GM19023 (cell line): Measurements from ENCODE around the gene IFNG.
A peak's percentile ranks its signal among the peaks of the same experiment; 100 is the strongest.
"Not testable (repeated sequence)": the region's sequence is repeated elsewhere in the genome, so short reads cannot be mapped to it uniquely, and the experiment has no call there.

ENCODE experiments used
- ATAC-seq: cut with Tn5 transposase; IDR thresholded peaks from one replicate; pipeline ENCODE4 v1.9.1; 2021; ENCODE audit warnings: mild to moderate bottlenecking, moderate library complexity; ENCODE audit not compliant: unreplicated experiment

The IFNG gene

DNA sequence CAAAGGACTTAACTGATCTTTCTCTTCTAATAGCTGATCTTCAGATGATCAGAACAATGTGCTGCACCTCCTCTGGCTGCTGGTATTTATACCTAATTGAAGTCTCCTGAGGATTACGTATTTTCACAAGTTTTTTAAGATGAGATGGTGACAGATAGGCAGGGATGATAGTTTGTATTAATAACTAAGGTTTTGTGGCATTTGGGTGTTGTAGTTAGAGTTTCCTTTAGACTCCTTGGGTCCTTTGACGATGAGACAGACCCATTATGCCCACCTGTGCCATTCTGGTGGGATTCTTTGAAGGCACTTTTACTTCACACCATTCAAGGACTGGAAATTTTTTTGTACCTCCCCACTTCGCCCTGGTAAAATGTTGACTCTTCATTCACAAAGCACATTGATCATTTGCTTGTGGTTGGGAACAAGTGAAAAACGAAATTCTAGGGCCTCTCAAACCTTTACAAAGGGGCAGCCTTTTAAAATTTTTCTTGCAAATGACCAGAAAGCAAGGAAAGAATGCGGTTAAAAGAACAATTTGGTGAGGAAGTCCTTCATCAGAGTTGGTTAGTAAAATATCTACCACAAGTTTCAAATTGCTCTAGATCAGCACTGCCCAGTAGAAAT, at the start of gene IFNG:
IFNG (minus strand) TSS at position 60 of the 624 bp plus-strand sequence. CDS start 125 bp downstream, outside the sequence.
- ATAC-seq, result no peak

DNA sequence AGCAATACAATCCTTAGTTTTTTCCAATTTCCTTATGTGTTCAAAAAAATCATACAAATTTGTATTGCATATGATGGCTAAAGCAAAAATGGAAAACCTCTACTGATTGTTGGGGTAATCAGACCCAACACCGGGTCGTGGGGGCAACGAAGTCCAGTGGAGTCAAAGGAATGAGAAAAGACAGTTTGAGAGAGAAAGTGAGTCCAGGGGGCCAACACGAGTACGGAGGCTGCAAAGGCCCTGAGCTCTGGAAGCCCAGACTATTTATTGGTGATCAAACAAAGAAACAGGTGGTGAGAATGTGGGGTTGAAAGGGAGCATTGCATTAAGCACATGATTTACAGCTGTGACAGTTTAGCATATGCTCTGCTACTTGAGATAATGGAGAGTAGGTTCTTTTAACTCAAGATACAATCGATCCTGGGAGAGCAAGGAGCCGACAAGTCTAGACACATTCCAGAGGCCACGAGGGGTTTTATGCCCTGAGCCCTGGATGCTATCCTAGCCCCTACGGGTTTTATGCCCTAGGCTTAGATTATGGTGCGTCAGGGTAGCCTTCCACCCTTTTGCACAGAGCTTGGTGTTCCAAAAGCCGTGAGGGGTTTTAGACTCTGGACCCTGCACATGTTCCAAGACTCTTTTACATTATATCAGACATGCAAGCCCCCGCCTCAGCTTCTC, 49.6 kb upstream of the IFNG start:
- not testable (repeated sequence) for ATAC-seq

DNA sequence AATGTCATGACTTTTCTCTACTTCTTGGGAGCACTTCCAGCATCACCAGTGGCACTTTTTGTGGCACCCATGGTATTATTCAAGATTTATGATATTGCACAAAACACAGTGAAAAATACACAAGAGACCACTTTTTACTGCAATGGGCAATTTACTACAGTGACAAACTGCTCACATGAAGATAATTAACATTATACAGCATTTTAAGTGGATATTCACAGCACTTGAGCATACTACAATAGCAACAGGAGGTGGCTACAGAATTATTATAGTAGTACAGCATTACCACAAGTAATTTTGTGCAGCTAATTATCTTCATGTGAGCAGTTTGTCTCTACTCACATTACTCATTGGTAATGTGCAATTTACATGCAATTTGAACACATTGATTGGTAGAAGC, 47.7 kb upstream of the IFNG start:
- no peak for ATAC-seq

DNA sequence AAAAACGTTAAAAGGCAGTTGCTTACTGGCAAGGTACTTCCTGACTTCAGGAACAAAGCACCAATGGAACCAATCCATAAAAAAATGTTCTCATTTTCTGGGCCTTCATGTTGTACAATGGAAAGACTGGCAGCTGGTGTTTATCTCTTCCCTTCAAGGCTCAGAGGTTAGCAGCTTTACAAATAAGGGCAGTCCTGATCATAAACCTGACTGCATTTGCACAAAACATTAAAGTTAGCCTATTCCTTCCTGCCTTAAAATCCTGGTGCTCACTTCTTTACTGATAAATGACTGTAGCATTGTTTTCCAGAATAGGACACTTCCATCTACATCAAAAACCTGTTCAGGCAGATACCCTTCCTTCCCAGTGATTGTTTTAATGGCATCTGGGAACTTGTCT, 46.9 kb upstream of the IFNG start:
- no peak for ATAC-seq

DNA sequence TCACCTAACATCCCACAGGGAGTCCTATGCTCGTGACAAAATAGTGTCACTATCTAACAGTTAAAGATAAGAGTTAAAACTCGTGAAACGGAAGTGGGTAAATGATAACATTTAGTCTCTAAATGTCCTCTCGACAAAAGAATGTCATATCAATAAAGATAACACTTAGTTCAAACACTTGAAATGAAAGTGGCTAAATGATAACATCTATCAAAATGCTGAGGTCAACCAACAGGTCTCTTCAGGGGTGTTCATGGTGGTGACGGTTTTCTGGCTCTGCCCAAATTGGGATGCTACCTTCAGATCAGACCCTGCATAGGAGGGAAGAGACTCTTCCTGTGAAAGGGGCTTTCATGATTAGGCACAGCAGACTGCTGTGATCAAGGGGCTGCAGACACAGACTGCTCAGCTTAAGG, 43.9 kb upstream of the IFNG start:
- no peak for ATAC-seq

DNA sequence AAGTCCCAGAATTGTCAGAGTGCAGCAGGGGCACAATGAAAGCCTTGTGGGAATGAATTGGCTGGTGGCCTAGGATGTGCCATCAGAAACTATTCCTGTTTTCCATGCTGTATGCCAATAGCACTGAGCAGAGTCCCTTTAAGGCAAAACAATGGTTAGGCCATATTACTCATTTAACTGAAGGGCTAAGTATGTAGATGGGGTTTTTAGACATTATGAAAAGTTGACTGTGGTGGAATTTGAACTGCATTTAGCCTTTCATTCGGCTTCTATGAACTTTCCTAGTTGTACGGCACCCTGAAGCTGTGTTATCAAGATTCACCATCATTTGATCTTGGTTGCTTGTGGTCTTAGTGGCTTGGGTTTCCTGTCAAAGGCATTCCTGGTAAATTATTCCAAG, 41.3 kb upstream of the IFNG start:
- ATAC-seq, result no peak

DNA sequence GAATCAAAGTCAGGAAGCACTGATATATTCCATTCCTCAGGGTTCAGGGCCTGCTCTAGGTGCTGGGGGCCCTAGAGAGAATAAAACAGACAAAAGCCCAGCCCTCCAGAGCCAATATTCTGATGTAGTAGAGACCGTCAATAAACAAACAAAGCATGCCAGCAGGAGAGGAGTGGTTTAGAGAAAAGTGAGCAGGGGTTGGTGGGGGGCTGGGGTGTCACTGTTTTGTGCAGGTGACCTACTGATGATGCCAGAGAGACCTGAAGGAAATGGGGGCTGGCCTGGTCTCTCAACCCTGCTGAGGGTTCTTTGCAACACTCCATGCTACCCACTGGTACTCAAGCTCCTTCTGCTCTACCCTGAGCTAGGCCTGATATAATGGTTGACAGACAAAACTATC, 39.6 kb upstream of the IFNG start:
- no peak for ATAC-seq

DNA sequence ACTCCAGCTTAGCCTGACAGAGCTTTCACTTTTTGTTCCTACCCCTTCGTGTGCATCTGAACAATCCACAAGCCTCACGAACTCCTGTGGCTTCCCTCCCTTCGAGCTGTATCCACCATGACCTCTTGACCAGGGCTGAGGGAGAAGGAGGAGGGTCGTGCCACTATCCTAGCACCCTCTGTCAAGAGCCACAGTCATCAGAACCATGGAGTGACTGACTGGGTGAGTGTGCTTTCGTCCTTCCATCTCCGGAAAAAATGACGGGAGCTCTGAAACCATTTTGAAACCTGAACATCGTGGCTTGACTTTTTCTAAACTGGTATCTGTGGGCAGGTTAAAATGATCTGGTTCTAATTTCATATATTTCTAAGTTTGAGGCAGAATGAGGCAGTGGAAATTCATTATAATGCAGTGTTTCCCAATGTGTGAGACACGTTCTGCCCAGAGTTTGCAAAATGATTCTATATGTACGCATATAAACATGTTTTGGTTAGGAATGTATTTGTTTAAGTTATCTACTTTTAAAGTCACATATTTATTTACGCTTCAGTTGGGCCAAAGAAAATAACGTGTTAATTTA, 39.1 kb upstream of the IFNG start:
- no peak for ATAC-seq

DNA sequence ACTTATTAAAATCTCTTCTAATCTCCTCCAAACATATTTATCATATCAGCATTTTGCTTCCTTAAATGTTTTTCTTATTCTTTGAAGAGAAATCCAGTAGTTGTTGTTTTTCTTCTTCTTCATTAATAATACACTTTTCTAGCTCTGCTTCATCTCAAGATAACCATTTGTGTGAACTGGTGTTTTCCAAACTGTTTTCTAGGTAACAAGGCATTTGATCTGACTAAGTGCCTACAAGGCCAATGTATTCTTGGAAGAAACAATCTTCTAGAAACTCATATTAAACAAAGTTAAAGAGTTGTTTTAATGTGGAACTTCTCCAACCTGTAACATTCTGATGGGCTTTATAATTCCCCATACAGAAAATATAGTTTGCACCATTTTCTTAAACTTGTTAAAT, 30.8 kb upstream of the IFNG start:
- ATAC-seq, result no peak

DNA sequence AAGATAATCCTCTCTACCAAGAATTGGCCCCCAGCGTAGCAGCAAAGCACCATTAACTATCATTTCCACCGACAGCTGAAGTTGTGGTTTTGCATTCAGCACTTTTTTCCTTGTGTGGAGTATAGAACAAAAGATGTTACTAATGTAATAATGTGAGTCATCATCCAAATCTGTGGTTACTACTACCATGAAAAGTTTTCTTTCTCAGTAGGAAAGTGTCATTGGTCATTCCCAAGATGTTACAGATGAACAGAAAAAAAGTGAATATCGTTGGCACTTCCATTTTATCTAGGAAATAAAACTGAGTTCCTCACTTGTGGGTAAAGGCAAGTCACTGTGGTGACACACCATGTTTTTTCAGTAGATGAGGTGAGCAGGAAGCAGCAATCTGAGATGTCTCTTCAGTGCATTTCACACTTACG, 30.3 kb upstream of the IFNG start:
- ATAC-seq, result no peak

DNA sequence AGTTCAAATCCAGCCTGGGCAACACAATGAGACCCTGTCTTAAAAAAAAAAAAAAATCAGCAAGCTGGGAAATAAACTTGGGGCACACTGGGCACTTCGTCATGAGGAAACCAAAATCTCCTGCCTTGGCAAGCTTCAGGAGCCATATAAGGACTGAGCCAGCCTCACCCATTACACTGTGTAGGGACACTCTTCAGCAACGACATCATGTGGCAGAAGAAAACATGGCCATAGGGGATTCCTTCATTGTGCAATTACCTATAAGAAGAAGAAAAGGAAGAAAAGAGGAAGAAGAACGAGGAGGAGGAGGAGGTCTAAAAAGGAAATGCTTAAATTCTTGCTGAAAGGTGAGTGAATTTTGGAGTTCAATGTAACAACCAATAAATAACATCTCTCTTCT, 26.1 kb upstream of the IFNG start:
- ATAC-seq, result no peak

DNA sequence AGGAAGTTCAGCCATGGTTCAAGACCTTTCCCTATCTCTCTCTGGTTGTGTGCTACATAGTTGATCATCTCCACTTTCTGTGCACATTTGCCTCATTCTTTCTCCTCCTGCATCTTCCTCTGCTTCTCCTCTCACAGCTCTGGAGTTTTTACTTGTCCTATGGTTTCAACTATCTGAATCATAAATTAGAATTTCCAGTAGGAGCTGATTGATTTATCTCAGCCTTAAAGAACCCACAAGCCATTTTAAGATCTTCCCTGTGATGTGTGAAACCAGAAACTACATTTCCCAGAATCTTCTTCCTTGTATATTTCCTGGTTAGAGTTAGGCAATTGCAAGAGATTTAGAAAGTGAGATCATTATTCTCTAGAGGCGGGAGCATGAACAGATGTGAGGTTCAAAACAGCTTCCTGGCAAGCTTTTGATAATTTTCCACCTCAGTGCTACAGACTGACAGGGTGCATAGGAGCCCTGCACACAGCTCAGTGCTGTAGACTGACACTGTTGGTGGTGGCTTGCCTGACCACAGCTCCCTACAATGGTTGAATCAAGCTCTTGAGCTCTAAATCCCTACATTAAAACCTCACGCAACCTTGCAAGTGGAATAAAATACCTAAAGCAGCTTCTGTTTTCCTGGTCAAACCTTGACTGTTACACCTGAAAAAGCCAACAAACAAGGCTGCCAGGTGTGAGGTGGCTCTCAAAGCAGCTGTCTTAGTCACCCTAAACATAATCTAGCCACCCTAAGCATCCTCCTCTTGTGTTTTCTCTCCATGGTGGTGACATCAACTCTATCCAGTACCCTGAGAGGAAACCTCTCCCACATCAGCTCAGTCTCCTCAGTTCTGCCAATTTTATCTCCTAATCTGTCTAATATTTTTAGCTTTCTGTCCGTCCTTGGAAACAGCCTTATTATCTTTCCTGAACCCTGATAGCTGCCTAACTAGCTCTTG, 21.5 kb upstream of the IFNG start:
- ATAC-seq, result no peak

DNA sequence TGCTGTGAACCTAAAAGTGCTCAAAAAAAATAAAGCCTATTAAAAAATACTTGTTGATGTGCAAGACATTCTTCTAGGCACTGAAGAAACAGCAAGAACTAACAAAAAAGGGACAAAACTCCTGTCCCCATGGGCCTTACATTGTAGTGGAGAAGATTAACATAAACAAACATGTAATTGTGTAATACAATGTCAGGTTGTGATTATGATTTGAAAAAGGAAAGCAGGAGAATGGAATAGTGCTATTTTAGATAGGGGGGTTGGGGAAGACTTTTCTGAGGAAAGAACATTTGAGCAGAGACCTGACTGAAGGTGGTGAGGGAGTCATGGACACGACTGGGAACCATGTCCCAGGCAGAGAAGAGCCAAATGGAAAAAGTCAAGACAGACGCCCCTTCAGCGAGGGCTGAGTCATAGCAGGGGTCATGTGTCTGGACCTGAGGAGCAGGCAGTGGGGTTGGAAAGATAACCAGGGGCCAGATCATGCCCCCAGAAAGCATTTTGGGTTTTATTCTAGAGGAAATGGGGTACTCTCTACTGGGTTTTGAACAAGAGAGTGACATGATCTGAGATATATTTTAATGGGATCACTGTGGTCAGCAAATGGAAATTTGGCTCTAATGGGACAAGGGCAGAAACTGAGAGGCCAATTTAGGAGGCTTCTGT, 19.4 kb upstream of the IFNG start:
- ATAC-seq, result no peak

DNA sequence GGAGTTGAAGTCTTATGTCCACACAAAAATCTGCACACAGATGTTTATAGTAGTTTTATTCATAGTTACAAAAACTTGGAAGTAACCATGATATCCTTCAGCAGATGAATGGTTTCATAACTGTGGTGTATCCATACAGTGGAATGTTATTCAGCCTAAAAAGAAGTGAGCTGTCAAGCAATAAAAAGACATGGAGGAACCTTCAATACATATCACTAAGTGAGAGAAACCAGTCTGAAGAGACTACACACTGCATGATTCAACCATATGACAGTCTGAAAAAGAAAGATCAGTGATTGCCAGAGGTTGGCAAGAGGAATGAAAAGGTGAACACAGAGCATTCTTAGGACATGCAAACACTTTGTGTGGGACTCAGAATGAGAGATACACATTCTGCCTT, 18.6 kb upstream of the IFNG start:
- no peak for ATAC-seq

DNA sequence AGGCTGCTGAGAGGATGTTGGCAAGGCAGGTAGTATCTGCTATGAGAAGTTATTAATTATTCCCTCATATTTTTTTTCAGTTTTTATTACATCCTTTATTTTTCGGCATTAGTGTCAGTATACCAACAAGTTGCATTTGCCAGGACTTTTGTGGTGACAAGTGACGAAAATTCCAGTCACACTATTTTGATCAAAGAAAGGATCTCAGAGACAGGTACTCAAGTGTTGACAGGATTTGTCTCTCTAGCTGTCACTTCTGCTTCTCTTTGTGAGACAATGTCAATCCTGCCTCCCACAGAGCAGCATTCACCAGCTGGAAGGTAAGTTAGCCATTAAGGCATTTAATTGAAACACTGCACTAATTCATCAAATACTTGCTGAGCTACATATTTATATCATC, 18.0 kb upstream of the IFNG start:
- ATAC-seq, result no peak

DNA sequence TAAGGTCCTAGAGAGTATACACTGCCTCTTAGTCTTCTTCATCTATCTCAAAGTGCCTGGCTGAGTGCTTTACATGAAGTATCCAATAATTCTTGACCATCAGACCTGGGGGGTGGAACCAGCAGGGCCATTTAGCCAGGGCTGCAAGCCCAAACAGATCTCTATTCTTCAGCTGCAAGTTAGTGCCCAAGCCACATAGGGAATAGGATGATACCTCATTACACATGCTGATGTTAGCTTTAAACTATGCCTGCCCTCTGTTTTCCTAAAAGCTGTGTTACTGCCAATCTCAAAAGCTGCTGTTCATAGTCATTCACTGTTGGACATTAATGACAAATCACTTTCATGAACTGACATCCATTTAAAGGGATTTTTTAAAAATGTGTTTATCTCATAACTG, 16.7 kb upstream of the IFNG start:
- ATAC-seq, result no peak

DNA sequence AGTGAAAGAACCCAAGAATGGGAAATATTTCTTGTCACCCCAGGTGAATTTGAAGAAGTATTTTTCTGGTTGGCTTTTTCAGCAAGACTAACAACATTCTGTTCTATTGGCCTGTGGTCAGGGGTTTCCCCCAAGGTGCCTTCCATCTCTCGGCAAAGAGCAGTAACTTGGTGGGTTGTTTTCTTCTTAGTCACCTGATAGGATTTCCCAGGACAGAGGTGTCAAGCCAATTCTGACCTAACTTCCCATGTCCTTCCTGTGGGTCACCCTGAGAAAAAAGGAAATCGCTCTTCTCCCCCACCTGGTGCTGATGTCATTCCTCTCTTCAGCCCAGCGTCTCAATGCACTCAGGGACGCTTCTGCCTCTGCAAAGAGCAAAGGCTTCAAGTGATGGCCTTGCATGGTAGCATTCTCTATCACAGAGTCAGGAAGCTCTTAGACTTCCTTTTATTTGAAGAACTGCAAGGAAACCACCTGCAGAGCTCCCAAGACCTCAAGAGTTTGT, 16.1 kb upstream of the IFNG start:
- ATAC-seq, result peak; percentile 94

DNA sequence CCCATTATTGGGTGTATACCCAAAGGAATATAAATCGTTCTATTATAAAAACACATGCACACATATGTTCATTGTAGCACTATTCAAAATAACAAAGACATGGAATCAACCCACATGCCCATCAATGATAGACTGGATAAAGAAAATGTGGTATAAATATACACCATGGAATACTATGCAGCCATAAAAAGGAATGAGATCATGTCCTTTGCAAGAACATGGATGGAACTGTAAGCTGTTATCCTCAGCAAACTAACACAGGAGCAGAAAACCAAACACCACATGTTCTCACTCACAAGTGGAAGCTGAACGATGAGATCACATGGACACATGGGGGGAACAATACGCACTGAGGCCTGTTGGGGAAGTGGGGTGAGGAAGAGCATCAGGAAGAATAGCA, 15.2 kb upstream of the IFNG start:
- ATAC-seq, result not testable (repeated sequence)

DNA sequence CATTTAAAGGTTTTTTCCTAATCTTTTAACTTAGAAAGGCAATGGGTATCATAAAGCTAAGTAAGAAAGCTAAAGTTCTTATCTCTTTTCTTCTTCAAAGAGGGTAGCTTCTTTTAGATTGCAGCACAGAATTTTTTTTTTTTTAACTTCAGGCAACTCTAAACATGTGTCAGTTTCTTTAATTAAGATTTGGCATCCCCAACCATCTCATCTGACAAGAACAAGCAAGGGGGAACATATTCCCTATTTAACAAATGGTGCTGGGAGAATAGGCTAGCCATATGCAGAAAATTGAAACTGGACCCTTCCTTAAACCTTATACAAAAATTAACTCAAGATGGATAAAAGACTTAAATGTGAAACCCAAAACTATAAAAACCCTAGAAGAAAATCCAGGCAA, 14.3 kb upstream of the IFNG start:
- ATAC-seq, result no peak

DNA sequence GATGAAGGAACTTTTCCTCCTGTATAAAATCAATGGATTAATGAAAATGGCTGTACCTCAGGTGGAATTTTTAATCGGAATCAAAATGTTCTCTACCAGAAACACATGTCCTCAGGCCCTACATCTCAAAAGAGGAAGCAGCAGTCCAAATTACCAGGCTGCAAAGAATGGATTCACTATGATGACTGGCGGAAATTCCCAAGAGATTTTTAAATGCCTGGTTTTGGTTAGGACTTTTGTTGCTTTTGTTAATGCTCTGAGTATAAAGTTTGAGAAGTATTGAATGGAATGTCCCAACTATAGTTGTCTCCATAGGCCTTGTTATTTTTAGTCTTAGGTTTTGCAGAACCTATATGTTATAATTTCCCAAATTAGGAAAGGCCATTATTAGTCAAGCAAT, 11.2 kb upstream of the IFNG start:
- no peak for ATAC-seq
